ENCODE results near the gene KIF2A. TPM values are rescaled to one million over a fixed set of nuclear protein-coding genes. Genes with fewer than 3 reads are reported as not detected.

KIF2A gene
- total and polyA plus RNA-seq, 2 of the 4 experiments (the other 2 are of a cell fraction) = 23.6 to 37.3 TPM

DNA sequence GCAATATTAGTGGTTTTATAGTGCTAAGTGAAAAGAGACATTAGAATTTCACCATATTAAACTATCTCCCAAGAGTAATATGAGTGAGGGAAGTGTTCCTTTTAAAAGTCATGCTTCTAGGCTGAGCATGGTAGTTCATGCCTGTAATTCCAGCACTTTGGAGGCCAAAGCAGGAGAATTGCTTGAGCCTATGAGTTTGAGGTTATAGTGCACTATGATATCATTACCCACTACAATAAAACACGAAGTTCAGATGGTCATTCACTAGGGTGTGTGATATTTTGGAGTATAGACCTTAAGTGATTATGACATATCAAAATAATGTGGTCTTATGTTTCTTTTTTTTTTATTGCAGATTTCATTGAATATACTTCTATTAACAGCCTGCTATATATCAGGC, 6.7 kb downstream of the KIF2A start:
- Histone ChIP-seq H3K9me3 (ENCODE audit: control insufficient read depth, insufficient read depth, low read length) (no peaks in the 10 kb centered on the region), H2BK20ac (ENCODE audit: low read depth, low read length) (no peak overlapping the region), H3K9me1 (ENCODE audit: insufficient read depth, low read length) (peaks cover 6% of the 10 kb centered on the region; the same call in 1 of the 2 replicates), H3K23ac (ENCODE audit: low read depth, low read length) (no peak overlapping the region), H3K27ac (ENCODE audit: insufficient read depth, low read length) (no peak overlapping the region), H3K4ac (ENCODE audit: low read depth, low read length) (no peak overlapping the region), H3K9ac (ENCODE audit: low read depth, low read length) (no peak overlapping the region), H4K8ac (ENCODE audit: low read depth in 2 of 2, low read length in 2 of 2) (no peak overlapping the region), H2AFZ (replicated peaks; ENCODE audit: low read length, poor library complexity) (no peak overlapping the region), H4K91ac (ENCODE audit: insufficient read depth, low read depth, low read length) (no peak overlapping the region), H3K27me3 (ENCODE audit: control insufficient read depth, insufficient read depth, low read length) (no peaks in the 10 kb centered on the region), H2BK5ac (ENCODE audit: low read depth, low read length, poor library complexity, severe bottlenecking) (no peak overlapping the region), H3K18ac (ENCODE audit: low read depth, low read length) (no peak overlapping the region), H2BK15ac (ENCODE audit: low read depth, low read length) (no peak overlapping the region), H3K79me1 (ENCODE audit: low read depth in 1 of 2, low read length in 2 of 2) (peaks cover 0 to 61% of the 10 kb centered on the region in 2 experiments; a peak in 2 of 4 replicates), H3K14ac (replicated peaks; ENCODE audit: low read depth, low read length) (no peak overlapping the region), H2AK9ac (replicated peaks; ENCODE audit: low read depth, low read length, poor library complexity) (no peak overlapping the region), H2BK120ac (ENCODE audit: low read depth, low read length) (no peak overlapping the region), H4K20me1 (ENCODE audit: insufficient read depth, low read length) (peaks cover 74% of the 10 kb centered on the region), H3K4me2 (ENCODE audit: low read depth, low read length) (no peak overlapping the region), H3K4me1 (ENCODE audit: control insufficient read depth, insufficient read depth, low read length) (peaks cover 4% of the 10 kb centered on the region; the same call in 1 of the 2 replicates), H3K4me3 (ENCODE audit: insufficient read depth, low read depth, low read length) (no peak overlapping the region), H2AK5ac (ENCODE audit: low read depth, low read length) (no peak overlapping the region), H3K36me3 (ENCODE audit: control insufficient read depth, insufficient read depth, low read length) (no peaks in the 10 kb centered on the region; the same call in 1 of the 2 replicates), H3K56ac (ENCODE audit: extremely low read depth, insufficient read depth, low read length) (no peak overlapping the region), H4K5ac (ENCODE audit: low read depth, low read length) (no peak overlapping the region)
- ATAC-seq (ENCODE audit: low read depth) (no peak), DNase-seq (no peak)
- no peak for TF ChIP-seq CEBPB (IDR thresholded peaks at IDR 0.05; ENCODE audit: low read depth, low read length)
- no peak for TF ChIP-seq SMC3 (IDR thresholded peaks at IDR 0.05; ENCODE audit: low read depth, low read length)
- TF ChIP-seq RCOR1 (IDR thresholded peaks at IDR 0.05; ENCODE audit: insufficient replicate concordance, low read length) = no peak
- no peak for TF ChIP-seq CHD1 (IDR thresholded peaks at IDR 0.05; ENCODE audit: low read depth, low read length)
- TF ChIP-seq FOS (IDR thresholded peaks at IDR 0.05; ENCODE audit: low read depth, low read length) = no peak
- TF ChIP-seq BHLHE40 (IDR thresholded peaks at IDR 0.05; ENCODE audit: low read depth, low read length) = no peak
- TF ChIP-seq, protein P1, sequence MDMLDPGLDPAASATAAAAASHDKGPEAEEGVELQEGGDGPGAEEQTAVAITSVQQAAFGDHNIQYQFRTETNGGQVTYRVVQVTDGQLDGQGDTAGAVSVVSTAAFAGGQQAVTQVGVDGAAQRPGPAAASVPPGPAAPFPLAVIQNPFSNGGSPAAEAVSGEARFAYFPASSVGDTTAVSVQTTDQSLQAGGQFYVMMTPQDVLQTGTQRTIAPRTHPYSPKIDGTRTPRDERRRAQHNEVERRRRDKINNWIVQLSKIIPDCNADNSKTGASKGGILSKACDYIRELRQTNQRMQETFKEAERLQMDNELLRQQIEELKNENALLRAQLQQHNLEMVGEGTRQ (IDR thresholded peaks at IDR 0.05; ENCODE audit: low read depth, low read length) = no peak
- TF ChIP-seq NFE2L2 (IDR thresholded peaks at IDR 0.05; ENCODE audit: low read depth, low read length) = no peak
- no peak for TF ChIP-seq POLR2A (IDR thresholded peaks at IDR 0.05; ENCODE audit: low read depth, low read length)
- TF ChIP-seq ELK1 (IDR thresholded peaks at IDR 0.05; ENCODE audit: borderline replicate concordance, low read depth, low read length) = no peak
- no peak for TF ChIP-seq MAFK (IDR thresholded peaks at IDR 0.05; ENCODE audit: low read depth, low read length)
- no peak for TF ChIP-seq MAZ (IDR thresholded peaks at IDR 0.05; ENCODE audit: borderline replicate concordance, low read depth, low read length)
- no peak for TF ChIP-seq RAD21 (IDR thresholded peaks at IDR 0.05; ENCODE audit: low read length)
- no peak for TF ChIP-seq MXI1 (IDR thresholded peaks at IDR 0.05; ENCODE audit: borderline replicate concordance, low read depth, low read length)
- no peak for TF ChIP-seq CTCF (conservative IDR thresholded peaks at IDR 0.05; ENCODE audit: low read depth, low read length)
- TF ChIP-seq RFX5 (IDR thresholded peaks at IDR 0.05; ENCODE audit: low read depth, low read length) = no peak
- no TSS peak for BruUV-seq (replicated peaks)
- intact Hi-C loops (cut with micrococcal nuclease) (no loop called here), in situ Hi-C loops (cut with MboI; ENCODE audit: low sequenced_read_pairs) (loop anchor here (5.0 kb wide), 1 partner anchor 85 kb away; no protein-coding TSS in a partner anchor), dilution Hi-C loops (cut with HindIII; ENCODE audit: low sequenced_read_pairs, unreplicated experiment) (no loop called here)
- no CpG with 5 or more reads among the region's 1 CpG for whole genome bisulfite sequencing, 2 experiments (ENCODE audit: extremely low coverage in 2 of 2, insufficient read length in 1 of 2)
- ChIA-PET CTCF (no interaction called here), POLR2A (ENCODE audit: unreplicated experiment) (no interaction called here)

Measured in IMR-90 (cell line).